RWPE1 (cell line): ENCODE data around the gene CRTC2.
"Not testable (repeated sequence)": the region's sequence is repeated elsewhere in the genome, so short reads cannot be mapped to it uniquely, and the experiment has no call there.

Experiments
- CTCF ChIA-PET: fragments of 350-600 bp; sonication (Branson Sonifier 250); formaldehyde crosslinking; extraction: SDS; loops from one replicate; lab custom pipeline; 2021; lab: Yijun Ruan, JAX
- POLR2A ChIA-PET: fragments of 400-600 bp; formaldehyde crosslinking; extraction: SDS; loops from one replicate; lab custom pipeline; 2020; ENCODE audit warnings: antibody characterized with exemption; ENCODE audit not compliant: low non-redundant PET; lab: Yijun Ruan, JAX
- DNase-seq: peaks from one replicate; pipeline ENCODE4 v3.0.0; 2012; ENCODE audit warnings: low spot score
- H3K27ac ChIP-seq: fragments of 450-650 bp; 2 replicates; pipeline ENCODE4 v1.5.1; 2017
- TF ChIP-seq, protein P1 (sequence below): fragments of 450-650 bp; conservative IDR thresholded peaks from 2 replicates; pipeline ENCODE4 v1.5.1; 2017; ENCODE audit warnings: low read depth, mild to moderate bottlenecking

Gene CRTC2

DNA sequence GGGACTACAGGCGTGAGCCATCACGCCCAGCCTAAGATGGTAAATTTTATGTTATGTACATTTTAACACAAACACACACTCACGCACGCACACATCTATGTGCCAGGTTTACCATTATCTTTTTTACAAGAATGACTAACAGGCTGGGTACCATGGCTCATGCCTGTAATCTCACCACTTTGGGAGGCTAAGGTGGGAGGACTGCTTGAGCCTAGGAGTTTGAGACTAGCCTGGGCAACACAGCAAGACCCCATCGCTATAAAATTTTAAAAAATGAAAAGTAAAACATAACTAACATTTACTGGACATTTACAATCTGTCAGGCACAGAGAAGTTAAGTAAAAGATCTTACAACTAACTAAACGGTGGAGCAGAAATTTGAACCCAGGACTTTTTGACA is 50.3 kb downstream of the CRTC2 start:
- CTCF ChIA-PET: interaction anchor here (0.7 kb wide), 1 partner anchor 38 kb away, joined by 5 read pairs; no protein-coding TSS in a partner anchor
- TF ChIP-seq, protein P1, sequence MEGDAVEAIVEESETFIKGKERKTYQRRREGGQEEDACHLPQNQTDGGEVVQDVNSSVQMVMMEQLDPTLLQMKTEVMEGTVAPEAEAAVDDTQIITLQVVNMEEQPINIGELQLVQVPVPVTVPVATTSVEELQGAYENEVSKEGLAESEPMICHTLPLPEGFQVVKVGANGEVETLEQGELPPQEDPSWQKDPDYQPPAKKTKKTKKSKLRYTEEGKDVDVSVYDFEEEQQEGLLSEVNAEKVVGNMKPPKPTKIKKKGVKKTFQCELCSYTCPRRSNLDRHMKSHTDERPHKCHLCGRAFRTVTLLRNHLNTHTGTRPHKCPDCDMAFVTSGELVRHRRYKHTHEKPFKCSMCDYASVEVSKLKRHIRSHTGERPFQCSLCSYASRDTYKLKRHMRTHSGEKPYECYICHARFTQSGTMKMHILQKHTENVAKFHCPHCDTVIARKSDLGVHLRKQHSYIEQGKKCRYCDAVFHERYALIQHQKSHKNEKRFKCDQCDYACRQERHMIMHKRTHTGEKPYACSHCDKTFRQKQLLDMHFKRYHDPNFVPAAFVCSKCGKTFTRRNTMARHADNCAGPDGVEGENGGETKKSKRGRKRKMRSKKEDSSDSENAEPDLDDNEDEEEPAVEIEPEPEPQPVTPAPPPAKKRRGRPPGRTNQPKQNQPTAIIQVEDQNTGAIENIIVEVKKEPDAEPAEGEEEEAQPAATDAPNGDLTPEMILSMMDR: no peak
- H3K27ac ChIP-seq: peak overlapping the region; percentile 23; the same call in 1 of the 2 replicates
- no peak for DNase-seq
- POLR2A ChIA-PET: no interaction called here

DNA sequence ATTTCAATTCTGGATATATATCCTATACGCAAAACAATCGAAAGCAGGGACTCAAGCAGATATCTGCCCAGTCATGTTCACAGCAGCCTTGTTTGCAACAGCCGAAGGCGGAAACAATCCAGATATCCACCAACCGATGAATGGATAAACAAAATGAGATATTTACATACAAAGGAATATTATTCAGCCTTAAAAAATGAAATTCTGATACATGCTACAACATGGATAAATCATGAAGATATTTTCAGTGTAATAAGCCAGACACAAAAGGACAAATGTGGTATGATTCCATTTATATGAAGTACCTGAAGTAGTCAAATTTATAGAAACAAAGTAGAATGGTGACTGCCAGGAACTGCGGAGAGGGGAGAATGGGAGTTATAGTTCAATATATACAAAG is 51.3 kb downstream of the CRTC2 start:
- H3K27ac ChIP-seq: no peak overlapping the region
- DNase-seq: no peak
- ChIA-PET POLR2A (no interaction called here), CTCF (no interaction called here)
- TF ChIP-seq, protein P1: no peak

DNA sequence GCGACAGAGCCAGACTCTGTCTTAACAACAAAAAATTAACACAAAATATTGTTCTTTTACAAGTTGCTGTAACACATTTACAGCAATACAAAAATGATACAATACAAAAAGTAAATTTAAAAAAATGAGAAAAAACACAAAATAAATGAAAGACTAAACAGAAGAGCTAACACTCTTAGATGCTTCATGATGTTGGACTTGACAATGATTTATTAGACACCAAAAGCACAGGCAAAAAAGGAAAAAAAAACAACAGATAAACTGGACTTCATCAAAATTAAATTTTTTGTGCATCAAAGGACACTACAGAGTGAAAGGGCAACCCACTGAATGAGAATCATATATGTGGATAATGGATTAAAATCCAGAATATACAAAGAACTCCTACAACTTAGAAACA is 52.0 kb downstream of the CRTC2 start:
- ChIA-PET POLR2A (no interaction called here), CTCF (interaction anchor here (0.7 kb wide), 1 partner anchor 16 kb away, joined by 3 read pairs; no protein-coding TSS in a partner anchor)
- TF ChIP-seq, protein P1: no peak
- H3K27ac ChIP-seq: peak overlapping the region; percentile 32
- no peak for DNase-seq

DNA sequence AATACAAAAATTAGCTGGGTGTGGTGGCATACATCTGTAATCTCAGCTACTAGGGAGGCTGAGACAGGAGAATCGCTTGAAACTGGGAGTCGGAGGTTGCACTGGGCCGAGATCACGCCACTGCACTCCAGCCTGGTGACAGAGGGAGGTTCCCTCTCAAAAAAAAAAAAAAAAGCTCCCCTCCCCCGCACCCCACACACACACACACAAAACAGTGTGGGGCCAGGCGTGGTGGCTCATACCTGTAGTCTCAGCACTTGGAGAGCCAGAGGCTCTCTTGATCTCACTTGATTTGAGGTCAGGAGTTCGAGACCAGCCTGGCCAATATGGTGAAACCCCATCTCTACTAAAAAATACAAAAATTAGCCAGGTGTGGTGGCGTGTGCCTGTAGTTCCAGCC is 52.5 kb downstream of the CRTC2 start:
- H3K27ac ChIP-seq: peak overlapping the region; percentile 32
- DNase-seq, POLR2A ChIA-PET: not testable (repeated sequence)
- CTCF ChIA-PET: interaction anchor here (0.7 kb wide), 1 partner anchor 16 kb away, joined by 3 read pairs; no protein-coding TSS in a partner anchor

DNA sequence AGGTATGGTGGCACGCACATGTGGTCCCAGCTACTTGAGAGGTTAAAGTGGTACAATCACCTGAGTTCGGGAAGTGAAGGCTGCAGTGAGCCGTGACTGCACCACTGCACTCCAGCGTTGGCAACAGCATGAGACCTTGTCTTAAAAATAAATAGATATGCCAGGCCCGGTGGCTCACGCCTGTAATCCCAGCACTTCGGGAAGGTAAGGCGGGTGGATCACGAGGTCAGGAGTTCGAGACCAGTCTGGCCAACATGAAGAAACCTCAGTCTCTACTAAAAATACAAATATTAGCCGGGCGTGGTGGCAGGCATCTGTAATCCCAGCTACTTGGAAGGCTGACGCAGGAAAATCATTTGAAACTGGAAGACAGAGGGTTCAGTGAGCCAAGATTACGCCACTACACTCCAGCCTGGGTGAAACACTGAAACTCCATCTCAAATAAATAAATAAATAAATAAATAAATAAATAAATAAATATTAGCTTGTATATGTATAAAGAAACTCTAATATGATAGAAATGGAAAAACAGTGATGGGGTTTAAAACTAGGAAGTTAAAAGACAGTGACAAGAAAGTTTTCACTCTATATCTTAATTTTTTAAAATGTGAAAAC is 54.5 kb downstream of the CRTC2 start:
- CTCF ChIA-PET: no interaction called here
- POLR2A ChIA-PET: no interaction called here
- no peak for DNase-seq
- TF ChIP-seq, protein P1: no peak
- H3K27ac ChIP-seq: peak overlapping the region; percentile 49

DNA sequence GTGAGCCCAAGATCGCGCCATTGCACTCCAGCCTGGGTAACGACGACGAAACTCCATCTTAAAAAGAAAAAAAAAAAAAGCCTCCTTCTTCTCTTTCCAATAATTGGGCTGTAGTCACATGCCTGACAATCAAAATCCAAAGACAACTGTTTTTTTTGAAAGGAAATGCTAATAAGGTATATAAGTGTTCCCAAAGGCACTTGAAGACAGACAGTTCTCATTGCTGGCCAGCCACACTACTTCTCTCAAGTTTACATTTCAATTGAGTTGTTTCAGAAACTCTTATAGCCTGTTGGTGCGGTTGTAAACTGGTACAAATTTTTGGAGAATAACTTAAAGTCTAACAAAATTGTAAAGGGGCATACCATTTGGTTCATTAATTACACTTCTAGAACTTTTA is 58.9 kb downstream of the CRTC2 start:
- DNase-seq: no peak
- ChIA-PET POLR2A (no interaction called here), CTCF (no interaction called here)
- H3K27ac ChIP-seq: peak overlapping the region; percentile 44; the same call in 1 of the 2 replicates
- TF ChIP-seq, protein P1: no peak
